HG03039 (cell line): ENCODE measurements around the gene MACO1.
"Not testable (repeated sequence)": the region's sequence is repeated elsewhere in the genome, so short reads cannot be mapped to it uniquely, and the experiment has no call there.

Experiments
- ATAC-seq: cut with Tn5 transposase; IDR thresholded peaks from one replicate; pipeline ENCODE4 v1.9.1; 2021; ENCODE audit warnings: mild to moderate bottlenecking, moderate library complexity; ENCODE audit not compliant: unreplicated experiment

Gene MACO1, protein sequence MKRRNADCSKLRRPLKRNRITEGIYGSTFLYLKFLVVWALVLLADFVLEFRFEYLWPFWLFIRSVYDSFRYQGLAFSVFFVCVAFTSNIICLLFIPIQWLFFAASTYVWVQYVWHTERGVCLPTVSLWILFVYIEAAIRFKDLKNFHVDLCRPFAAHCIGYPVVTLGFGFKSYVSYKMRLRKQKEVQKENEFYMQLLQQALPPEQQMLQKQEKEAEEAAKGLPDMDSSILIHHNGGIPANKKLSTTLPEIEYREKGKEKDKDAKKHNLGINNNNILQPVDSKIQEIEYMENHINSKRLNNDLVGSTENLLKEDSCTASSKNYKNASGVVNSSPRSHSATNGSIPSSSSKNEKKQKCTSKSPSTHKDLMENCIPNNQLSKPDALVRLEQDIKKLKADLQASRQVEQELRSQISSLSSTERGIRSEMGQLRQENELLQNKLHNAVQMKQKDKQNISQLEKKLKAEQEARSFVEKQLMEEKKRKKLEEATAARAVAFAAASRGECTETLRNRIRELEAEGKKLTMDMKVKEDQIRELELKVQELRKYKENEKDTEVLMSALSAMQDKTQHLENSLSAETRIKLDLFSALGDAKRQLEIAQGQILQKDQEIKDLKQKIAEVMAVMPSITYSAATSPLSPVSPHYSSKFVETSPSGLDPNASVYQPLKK

GRCh38 chr1:25430073-25430966 is at the start of gene MACO1:
MACO1 (plus strand) TSS chr1:25430897; CDS start chr1:25431099, 202 bp downstream.
- peak; percentile 76 for ATAC-seq

DNA sequence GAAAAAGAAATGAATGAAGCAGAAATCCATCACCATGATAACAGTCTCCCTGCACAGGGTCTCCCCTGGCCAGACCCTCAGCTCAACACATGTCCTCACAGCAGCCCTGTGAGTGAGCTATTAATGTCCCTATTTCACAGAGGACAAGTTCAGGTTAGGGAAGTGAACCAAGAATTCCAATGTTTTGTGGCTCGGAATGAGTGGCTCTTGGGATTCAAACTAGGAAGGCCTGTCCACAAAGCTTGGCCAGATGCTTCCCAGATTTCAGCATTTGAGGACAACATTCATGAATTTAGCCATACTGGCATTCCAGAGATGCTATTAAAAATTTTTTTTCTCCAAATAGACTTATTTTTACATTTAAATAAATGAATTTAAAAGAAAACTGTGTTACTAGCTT is 48.2 kb upstream of the MACO1 start:
- ATAC-seq = not testable (repeated sequence)

GRCh38 chr1:25383090-25383489 is 47.6 kb upstream of the MACO1 start:
- not testable (repeated sequence) for ATAC-seq

- ATAC-seq = not testable (repeated sequence)
These were observed 46.8 kb upstream of the MACO1 start for GRCh38 chr1:25383875-25384274.

- ATAC-seq = not testable (repeated sequence)
These were observed 43.6 kb upstream of the MACO1 start for GRCh38 chr1:25387096-25387495.

GRCh38 chr1:25388691-25389090 is 42.0 kb upstream of the MACO1 start:
- not testable (repeated sequence) for ATAC-seq

- not testable (repeated sequence) for ATAC-seq
These were observed 41.0 kb upstream of the MACO1 start for GRCh38 chr1:25389721-25390120.

DNA sequence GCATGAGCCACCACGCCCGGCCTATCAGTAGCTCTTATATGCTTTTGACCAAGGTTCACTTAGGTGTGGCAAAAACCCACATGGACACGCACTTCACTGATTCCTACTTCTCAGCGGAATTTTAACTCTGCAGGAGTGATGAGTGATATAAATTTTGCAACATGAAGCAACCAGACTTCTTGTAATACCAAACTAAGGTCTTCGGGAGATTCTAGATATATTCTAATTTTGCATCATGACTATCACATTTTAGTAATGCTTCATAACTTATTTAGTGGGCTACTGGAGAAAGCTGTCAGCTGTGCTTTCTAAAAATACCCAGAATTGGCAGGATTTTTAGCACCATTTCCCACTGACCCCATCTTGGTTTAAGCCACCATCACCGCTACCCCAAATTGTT is 37.9 kb upstream of the MACO1 start:
- no peak for ATAC-seq

- ATAC-seq = not testable (repeated sequence)
These were observed 33.1 kb upstream of the MACO1 start for GRCh38 chr1:25397549-25397948.

DNA sequence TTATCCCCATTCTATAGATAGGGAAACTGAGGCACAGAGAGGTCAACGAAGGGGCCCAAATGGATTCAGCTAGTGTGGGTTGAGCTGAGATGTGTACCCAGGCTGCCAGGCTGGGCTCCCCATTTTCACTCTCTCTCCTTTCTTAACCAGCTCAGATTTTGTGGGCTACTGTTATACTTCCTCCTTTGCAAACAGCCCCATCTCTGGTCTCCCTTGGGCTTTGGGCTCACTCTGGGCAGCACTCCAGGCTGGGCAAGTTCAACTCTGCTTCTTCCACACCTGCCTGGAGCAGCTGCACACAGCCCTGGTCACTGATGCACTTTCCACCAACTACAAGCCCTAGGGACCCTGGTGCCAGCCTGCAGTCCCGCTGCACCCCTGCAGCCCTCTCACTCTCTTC is 32.6 kb upstream of the MACO1 start:
- not testable (repeated sequence) for ATAC-seq

DNA sequence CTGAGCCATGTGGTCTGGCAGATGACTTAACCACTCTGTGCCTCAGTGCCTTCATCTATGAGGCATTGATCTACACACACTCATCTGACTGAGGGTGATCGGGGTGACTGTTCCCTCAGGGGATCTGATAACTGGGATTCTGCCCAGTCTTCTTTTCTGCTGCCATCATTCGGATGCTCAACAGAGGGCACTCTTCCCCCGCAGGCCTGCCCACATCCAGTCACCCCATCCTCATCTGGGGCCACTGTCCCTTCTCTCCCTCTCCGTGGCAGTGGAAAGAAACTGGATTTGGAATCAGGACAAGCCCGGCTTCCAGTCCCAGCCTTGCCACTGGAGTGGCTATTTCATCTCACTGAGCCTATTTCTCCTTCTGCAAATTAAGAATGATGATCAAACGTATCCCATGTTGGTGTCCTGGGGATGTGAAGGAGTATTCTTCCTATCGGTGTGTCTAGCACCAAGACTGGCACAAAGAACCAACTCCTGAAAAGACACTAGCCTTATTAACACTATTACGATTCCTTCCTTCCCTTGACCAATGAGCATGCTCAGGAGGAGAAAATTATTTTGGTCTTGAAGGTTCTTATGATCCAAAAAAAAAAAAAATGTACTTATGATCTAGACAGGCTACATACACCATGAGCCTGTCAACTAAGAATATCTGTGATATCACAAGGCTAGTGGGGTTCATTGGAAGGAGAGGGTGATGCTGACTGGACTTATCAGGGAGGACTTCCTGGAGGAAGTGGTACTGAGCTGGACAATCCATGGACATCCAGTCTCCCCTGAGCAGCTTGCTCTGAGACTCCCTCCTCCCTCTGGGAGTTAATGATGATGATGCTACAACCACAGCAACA is 27.5 kb upstream of the MACO1 start:
- not testable (repeated sequence) for ATAC-seq

DNA sequence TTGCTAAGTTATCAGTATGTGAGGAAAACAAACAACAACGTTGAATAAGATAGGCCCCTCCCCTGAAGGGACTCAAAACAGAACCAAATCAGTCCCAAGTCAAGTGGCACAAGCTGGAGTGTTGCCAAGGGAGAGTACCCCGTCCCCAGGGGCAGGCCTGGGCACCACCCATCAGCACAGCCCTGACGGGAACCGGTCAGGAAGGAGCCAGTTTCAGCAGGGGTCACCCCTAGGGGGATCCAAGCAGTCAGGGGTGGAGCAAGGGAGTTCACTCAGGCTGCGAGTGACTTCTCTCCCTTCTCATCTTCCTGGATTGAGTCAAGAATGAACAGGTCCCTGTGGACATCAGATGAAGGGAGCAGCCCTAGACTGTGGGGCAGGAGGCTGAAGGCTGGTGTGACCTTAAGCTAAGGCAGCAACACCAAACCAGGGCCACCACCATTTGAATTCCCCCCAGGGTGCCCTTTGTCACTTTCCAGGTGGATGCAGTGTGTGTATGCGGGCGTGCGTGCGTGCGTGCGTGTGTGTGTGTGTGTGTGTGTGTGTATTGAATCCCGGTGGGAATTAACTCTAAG is 24.9 kb upstream of the MACO1 start:
- ATAC-seq = not testable (repeated sequence)

DNA sequence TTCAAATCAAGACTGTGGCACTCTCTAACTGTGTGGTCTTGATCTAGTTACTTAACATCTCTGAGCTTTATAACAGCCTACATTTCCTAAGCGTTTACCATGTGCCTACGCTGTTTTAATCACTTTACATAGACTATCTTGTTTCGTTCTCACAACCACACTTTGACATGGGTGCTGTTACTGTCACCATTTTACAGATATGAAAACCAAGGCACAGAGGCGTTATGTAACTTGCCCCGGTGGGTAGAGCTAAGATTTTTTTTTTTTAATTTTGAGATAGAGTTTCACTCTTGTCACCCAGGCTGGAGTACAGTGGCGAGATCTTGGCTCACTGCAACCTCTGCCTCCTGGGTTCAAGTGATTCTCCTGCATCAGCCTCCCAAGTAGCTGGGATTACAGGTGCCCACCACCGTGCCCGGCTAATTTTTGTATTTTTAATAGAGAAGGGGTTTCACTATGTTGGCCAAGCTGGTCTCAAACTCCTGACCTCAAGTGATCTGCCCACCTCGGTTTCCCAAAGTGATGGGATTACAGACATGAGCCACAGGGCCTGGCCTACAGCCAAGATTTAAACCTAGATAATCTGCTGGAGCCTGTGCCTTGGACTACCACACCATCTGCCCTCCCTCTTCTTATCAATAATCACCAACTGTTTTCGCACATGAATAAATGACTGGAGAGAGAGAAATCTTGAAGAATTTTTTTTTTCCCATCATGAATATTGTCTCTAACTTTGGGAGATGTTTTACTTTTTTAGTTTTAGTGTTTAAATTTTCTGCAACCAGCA is 20.9 kb upstream of the MACO1 start:
- not testable (repeated sequence) for ATAC-seq

DNA sequence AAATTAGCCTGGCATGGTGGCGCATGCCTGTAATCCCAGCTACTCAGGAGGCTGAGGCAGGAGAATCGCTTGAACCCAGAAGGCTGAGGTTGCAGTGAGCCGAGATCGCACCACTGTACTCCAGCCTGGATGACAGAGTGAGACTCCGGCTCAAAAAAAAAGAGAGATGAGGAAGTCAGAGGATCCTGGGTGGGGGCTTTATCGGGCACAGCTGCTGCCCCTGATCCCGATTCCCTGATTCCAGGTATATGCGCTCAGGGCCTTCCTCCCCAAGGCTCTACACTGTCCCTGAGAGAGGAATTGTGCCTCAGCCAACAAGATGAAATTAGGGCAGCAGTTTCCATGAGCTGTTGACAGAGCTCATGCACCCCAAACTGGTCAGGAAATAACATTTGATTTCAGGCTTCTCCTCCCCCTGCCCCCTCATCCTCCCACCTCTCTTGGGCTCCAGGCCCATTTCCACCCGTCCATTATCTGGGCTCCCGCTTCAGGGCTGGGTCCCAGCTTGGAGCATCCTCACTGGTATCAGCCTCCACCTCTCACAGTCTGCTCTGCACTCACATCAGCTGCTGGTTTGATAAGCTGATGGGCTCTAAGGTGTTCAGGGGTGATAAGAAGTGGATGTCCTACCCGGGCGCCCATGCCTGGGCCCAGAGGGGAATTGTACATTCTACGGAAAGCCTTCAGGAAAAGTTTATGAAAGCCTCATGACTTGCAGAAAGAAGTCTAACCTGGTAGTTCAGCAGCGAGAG is 17.6 kb upstream of the MACO1 start:
- ATAC-seq = not testable (repeated sequence)

DNA sequence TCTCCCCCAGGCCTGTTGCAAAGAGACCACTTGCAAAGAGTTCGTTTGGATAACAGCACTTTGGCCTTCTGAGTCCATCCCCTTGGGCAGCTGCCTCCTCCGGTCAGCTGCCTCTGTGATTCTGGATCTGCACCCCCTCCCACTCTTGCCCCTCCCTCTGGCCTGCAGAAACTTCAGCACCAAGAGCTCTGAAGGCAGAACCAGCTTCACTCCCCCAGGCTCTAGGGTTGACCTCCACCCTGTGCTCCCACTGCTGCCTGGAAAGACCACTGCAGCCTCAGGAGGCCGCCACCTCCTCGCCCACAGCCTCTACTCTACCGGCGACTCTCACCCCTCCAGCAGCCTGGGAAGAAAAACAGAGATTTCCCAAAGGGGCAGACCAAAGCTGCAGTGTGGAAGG is 16.5 kb upstream of the MACO1 start:
- not testable (repeated sequence) for ATAC-seq

DNA sequence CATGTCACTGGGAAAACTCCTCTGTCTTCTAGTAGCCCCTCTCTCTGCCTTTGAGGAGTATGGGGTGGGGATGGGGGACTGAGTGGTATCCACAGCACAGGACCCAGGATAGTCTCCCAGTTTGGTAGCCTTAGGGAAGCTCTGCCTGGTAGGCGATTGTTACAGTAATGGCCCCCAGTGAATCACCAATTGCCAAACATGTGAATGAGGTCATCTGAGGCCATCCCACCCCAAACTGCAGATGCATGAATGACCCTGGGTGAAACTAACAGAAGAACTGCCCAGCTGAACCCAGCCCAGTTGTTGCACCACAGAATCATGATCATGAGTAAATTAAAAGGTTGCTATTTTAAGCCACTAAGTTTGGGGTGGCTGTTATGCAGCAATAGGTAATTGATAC is 16.1 kb upstream of the MACO1 start:
- not testable (repeated sequence) for ATAC-seq

DNA sequence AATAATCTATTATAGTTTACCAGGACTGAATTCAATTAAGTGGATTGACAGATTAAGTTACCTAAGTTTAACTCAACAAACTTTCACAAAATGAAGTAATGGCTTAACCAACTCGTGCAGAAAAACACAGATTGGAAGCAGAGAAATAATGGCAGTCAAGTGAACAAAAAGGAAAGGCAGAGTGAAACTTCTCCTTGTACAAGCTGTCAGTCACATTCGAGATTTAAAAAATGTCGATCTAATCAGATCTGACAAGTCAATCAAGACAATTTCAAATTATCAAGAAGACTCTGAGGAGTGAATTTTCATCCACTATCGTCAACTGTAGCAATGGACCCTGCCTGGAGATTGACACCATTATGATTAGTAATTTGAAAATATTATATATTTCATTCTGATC is 13.4 kb upstream of the MACO1 start:
- ATAC-seq = not testable (repeated sequence)

GRCh38 chr1:25419339-25419738 is 11.4 kb upstream of the MACO1 start:
- ATAC-seq = not testable (repeated sequence)
